Bronchial epithelial cell (primary cell): ENCODE measurements around the gene ZNF565. TPM values are rescaled to one million over a fixed set of nuclear protein-coding genes. Genes with fewer than 3 reads are reported as not detected.
"Not testable (repeated sequence)": the region's sequence is repeated elsewhere in the genome, so short reads cannot be mapped to it uniquely, and the experiment has no call there.

Experiments used
- DNase-seq: peaks from one replicate; pipeline ENCODE4 v3.0.0-alpha.2; 2010; ENCODE audit warnings: low read depth
- FAIRE-seq: peaks from 2 replicates; lab custom pipeline; 2011; peaks lifted over from hg19 to GRCh38; lab: Jason Lieb, UNC
- H3K27me3 ChIP-seq: 2 replicates; pipeline ENCODE4 v1.5.1; 2011; ENCODE audit warnings: low read length; ENCODE audit not compliant: control insufficient read depth, insufficient read depth
- H3K36me3 ChIP-seq: 2 replicates; pipeline ENCODE4 v1.5.1; 2011; ENCODE audit warnings: low read length; ENCODE audit not compliant: control insufficient read depth, insufficient read depth
- H3K4me3 ChIP-seq: 2 replicates; pipeline ENCODE4 v1.5.1; 2011; ENCODE audit warnings: mild to moderate bottlenecking, low read depth, low read length, control low read depth
- CTCF ChIP-seq: IDR thresholded peaks from 2 replicates; pipeline ENCODE4 v1.5.1; 2011; ENCODE audit warnings: mild to moderate bottlenecking, moderate library complexity, low read length, control low read depth, inconsistent platforms; ENCODE audit not compliant: insufficient read depth, severe bottlenecking
- total RNA-seq: library from RNA; depleted of rRNA; stranded (reverse); fragments of >200 nt; gene quantifications from 2 replicates; pipeline ENCODE4 v1.2.1, GENCODE V29; 2014

Gene ZNF565
- total RNA-seq, 1 donor from 2014 or later: 8.2 TPM

- TF ChIP-seq CTCF: no peak
- peaks cover 2% of the 10 kb centered on the region for H3K36me3 ChIP-seq
- no peak overlapping the region for H3K4me3 ChIP-seq
- FAIRE-seq (no peak), DNase-seq (no peak)
- no peaks in the 10 kb centered on the region for H3K27me3 ChIP-seq
Observed at GRCh38 chr19:36209372-36209771, 5.1 kb downstream of the ZNF565 start.

- peaks cover 2% of the 10 kb centered on the region for H3K36me3 ChIP-seq
- DNase-seq (no peak), FAIRE-seq (no peak)
- H3K27me3 ChIP-seq: no peaks in the 10 kb centered on the region
- no peak overlapping the region for H3K4me3 ChIP-seq
- no peak for TF ChIP-seq CTCF
Observed at GRCh38 chr19:36207605-36208252, 6.7 kb downstream of the ZNF565 start.

- Histone ChIP-seq H3K4me3 (no peak overlapping the region), H3K27me3 (no peaks in the 10 kb centered on the region), H3K36me3 (peaks cover 2% of the 10 kb centered on the region)
- TF ChIP-seq CTCF: no peak
- FAIRE-seq (no peak), DNase-seq (no peak)
Observed at GRCh38 chr19:36203293-36203692, 11.2 kb downstream of the ZNF565 start.

- peaks cover 2% of the 10 kb centered on the region for H3K36me3 ChIP-seq
- no peak overlapping the region for H3K4me3 ChIP-seq
- DNase-seq (no peak), FAIRE-seq (no peak)
- H3K27me3 ChIP-seq: no peaks in the 10 kb centered on the region
- TF ChIP-seq CTCF: no peak
Observed at GRCh38 chr19:36201684-36202083, 12.8 kb downstream of the ZNF565 start.

- Histone ChIP-seq H3K36me3 (peaks cover 1% of the 10 kb centered on the region), H3K27me3 (no peaks in the 10 kb centered on the region), H3K4me3 (no peak overlapping the region)
- FAIRE-seq (no peak), DNase-seq (no peak)
- TF ChIP-seq CTCF: no peak
Observed at GRCh38 chr19:36198119-36198518, 16.3 kb downstream of the ZNF565 start.

- no peak for DNase-seq
- no peak for TF ChIP-seq CTCF
- no peak overlapping the region for H3K4me3 ChIP-seq
- FAIRE-seq: no peak
- H3K27me3 ChIP-seq: no peaks in the 10 kb centered on the region
- H3K36me3 ChIP-seq: peaks cover 1% of the 10 kb centered on the region
Observed at GRCh38 chr19:36196249-36196648, 18.2 kb downstream of the ZNF565 start.

GRCh38 chr19:36186722-36187121 is 27.7 kb downstream of the ZNF565 start:
- not testable (repeated sequence) for H3K36me3 ChIP-seq, H3K27me3 ChIP-seq, FAIRE-seq, H3K4me3 ChIP-seq, DNase-seq
